ENCODE data around the gene SHC1.

SHC1 gene, protein sequence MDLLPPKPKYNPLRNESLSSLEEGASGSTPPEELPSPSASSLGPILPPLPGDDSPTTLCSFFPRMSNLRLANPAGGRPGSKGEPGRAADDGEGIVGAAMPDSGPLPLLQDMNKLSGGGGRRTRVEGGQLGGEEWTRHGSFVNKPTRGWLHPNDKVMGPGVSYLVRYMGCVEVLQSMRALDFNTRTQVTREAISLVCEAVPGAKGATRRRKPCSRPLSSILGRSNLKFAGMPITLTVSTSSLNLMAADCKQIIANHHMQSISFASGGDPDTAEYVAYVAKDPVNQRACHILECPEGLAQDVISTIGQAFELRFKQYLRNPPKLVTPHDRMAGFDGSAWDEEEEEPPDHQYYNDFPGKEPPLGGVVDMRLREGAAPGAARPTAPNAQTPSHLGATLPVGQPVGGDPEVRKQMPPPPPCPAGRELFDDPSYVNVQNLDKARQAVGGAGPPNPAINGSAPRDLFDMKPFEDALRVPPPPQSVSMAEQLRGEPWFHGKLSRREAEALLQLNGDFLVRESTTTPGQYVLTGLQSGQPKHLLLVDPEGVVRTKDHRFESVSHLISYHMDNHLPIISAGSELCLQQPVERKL

DNA sequence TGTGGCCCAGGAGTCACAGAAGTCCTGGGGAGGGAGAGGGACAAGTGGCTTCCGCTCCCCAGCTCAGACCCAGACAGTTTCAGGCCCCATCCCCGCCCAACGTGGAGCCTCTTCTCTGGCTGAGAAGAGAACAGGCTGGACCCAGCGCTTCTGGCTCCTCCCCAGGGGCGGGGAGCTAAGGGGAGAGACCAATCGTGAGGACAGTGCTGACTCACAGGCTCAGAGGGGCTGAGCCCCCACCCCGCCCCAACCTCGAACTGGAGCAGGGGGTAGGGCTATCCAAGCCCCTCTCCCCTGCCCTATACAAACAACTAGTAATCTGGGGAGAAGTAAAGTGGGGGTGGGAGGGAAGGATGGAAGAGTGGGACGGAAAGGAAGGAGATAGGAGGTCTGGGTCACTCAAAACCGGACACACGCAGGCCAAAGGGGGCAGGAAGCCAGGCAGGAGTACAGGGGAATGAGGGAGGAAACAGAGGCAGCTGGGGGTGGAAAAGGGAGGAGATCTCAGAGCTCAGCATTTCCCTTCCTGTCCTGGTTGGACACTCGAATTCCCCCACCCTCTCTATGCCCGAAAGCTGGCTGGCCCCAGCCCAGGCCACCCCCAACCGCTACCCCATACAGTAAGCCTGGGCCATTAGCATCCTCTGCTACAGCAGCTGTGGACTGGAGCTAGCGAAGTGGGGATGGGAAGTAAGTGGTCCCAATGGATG, at the start of gene SHC1:
Gene SHC1, minus strand, starts transcription at position 117 of the 710 bp plus-strand sequence. CDS start 221 bp downstream, outside the sequence.
- DNase-seq (ENCODE audit: low read depth): no peak

DNA sequence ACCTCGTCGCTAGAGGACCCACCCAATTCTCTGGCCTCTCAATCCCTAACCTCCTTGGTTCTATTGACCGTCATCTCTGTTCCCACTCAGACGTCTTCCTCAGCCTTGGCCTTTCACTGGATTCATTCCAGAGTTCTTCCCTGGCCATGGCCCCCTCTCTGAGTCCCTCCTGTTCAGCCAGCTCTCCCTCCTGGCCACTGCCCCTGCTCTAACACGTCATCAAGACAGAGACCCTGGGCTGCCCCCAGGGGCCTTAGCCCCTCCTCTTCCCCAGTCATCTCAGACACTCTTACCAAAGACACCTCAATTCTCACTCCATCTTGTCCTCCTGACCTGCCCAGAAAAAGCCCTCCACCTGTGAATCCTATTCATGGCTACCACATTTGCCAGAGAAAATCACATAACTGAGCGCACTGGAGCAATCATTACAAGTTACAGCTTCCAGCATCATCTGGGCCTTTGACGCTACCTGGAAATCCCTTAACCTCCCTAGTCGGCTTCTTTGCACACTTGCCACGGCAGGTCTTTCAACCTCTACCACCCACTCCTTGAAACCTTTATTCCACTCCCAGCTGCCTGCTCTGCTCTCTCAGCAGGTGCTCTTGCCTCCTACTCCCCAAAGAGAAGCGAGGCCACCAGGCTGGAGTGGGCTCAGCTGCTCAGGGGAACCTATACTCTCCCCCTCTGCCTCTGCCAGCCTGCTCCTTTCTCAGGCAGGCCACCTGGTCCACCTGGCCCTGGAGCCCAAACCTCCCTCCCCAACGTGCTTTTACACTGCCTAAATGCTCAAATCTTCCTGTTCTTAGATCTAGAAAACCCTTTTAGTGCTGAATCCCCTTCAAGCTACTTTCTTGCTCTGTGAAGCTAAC, 49.1 kb upstream of the SHC1 start:
- DNase-seq (ENCODE audit: low read depth): no peak

DNA sequence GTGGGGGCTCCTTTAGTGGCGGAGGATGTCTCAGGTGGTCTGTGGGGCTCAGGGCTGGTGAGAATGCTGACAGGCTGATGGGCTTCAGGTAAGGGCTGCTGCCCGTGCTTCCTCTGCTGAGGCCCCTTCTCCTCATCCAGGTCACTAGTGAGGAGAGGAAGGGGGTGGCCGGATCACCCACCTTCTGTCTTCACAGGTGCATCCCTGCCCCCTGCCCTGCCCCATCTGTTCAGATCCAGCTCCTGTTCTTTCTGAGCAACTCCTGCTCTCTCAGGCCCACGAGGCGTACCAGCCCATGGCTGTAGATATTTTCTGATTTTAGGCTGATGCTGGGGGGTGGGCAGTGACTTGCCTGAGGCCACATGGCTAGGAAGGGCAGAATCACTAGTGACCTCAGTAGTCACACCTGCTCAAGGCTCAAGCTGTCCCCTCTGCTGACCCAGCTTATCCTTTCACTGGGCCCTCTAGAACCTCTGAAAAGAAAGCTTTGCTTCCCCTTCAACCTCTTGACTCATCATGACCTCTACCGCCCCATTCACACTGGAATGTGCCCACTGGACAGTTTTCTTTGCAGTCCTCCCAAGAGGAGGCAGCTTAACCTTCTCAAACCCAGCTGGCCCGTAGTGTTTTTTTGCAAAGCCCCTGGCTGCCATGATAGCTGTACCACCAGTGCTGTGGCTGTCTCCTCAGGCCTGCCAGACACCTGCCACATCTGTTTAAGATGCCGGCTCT, 48.2 kb upstream of the SHC1 start:
- no peak for DNase-seq (ENCODE audit: low read depth)

DNA sequence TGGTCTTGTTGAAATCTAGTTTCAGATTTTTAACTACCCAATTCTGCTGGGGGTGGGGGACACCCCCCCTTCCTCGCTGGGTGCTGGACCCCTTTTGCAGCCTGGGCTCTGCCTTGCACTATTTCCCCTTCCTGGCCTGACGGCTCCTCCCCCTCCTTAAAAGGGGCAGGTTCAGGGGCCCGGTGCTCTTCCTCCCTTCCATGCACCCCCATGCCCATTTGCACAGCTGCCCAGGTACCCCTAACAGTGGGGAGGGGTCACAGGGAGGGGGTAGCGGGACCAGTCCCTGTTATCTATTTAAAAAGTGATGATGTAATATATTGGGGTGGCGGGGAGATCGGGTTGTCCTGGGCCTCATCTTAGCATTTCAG, 47.4 kb upstream of the SHC1 start:
- no peak for DNase-seq (ENCODE audit: low read depth)

DNA sequence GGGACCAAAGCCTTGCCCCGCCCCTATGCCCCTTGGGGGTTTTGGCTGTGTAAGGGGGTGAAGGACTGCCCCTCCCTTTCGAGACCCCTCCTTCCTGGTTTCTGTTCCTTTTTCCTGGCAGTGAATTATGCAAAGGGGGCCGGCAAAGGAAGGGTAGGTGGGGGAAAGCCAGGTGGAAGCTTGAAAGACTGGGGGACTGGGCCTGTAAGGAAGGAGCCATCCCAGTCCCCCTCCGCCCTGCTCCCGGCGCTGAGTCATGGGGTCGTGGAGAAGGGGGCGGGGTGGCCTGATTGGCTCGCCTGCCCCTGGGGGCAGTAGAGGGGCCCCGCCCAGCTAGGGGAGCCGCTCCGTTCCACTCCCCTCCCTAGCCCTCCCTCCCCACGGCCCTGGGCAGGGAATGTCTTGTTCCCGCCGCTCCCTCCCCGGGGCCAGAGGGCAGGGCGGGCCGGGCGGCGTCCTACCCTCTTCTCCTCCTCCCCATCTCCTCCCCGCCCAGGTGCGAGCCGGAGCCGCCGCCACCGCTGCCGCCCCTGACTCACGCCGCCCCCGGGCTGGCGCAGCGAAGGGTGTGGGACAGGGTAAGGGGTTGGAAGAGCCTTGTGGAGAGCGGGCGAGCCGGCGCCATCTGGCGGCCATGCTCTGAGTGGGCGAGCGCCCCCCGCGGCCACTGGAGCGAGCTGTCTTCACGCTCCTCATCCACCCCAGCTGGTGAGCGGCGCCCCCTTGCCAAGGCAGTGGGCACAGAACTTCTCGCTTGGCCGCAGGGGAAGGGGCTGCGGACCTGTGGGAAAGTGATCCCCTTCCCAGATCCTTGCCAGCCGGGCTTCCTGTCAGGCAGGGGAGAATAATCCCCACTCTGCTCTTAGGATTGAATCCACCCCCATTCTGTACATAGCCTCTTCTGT, 46.7 kb upstream of the SHC1 start:
- peak; percentile 95 for DNase-seq (ENCODE audit: low read depth)

DNA sequence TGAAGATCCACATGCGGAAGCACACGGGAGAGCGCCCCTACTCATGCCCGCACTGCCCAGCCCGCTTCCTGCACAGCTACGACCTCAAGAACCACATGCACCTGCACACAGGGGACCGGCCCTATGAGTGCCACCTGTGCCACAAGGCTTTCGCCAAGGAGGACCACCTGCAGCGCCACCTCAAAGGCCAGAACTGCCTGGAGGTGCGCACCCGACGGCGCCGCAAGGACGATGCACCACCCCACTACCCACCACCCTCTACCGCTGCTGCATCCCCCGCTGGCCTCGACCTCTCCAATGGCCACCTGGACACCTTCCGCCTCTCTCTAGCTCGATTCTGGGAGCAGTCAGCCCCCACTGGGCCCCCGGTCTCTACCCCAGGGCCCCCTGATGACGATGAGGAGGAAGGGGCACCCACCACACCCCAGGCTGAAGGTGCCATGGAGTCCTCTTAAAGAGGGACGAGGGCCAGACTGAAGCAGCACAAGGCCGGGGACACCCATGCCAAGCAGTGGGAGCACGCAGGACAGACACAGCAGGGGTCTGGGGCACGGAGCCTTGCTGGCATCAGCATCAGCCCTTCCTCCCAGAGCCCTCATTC, 45.8 kb upstream of the SHC1 start:
- DNase-seq (ENCODE audit: low read depth): no peak

DNA sequence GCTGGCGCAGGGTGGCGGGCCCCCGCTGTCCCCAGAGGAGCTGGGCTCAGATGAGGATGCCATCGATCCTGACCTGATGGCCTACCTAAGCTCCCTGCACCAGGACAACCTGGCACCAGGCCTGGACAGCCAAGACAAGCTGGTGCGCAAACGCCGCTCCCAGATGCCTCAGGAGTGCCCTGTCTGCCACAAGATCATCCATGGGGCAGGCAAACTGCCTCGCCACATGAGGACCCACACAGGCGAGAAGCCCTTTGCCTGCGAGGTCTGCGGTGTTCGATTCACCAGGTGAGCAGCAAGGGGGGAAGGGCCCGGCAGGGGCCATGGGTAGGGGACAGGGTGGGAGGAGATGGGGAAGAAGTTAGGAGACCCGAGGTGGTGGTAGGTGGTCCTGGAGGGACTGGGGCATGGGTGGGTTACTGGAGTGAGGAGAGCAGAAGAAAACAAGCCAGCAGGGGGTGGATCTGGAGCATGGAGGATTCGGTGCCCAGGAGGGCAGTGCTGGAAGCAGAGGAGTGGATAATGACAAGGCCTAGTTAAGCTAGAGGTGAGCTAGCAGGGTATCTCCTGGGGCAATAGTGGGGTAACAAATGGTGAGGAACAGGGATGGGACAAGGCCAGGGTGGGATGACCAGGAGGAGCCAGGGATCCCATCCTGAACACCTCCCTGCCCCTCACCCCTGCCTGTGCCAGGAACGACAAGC, 45.1 kb upstream of the SHC1 start:
- no peak for DNase-seq (ENCODE audit: low read depth)

DNA sequence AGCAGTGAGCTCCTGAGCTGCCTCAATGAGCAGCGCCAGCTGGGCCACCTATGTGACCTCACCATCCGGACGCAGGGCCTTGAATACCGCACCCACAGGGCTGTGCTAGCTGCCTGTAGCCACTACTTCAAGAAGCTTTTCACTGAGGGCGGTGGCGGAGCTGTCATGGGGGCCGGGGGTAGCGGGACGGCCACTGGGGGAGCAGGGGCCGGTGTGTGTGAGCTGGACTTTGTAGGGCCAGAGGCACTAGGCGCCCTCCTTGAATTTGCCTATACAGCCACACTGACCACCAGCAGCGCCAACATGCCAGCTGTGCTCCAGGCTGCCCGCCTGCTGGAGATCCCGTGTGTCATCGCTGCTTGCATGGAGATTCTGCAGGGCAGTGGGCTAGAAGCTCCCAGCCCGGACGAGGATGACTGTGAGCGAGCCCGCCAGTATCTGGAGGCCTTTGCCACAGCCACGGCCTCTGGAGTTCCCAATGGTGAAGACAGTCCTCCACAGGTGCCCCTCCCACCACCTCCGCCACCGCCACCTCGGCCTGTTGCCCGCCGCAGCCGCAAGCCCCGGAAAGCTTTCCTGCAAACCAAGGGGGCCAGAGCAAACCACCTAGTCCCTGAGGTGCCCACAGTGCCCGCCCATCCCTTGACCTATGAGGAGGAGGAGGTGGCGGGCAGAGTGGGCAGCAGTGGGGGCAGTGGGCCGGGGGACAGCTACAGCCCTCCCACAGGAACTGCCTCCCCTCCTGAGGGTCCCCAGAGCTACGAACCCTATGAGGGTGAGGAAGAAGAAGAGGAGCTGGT, 44.4 kb upstream of the SHC1 start:
- no peak for DNase-seq (ENCODE audit: low read depth)

DNA sequence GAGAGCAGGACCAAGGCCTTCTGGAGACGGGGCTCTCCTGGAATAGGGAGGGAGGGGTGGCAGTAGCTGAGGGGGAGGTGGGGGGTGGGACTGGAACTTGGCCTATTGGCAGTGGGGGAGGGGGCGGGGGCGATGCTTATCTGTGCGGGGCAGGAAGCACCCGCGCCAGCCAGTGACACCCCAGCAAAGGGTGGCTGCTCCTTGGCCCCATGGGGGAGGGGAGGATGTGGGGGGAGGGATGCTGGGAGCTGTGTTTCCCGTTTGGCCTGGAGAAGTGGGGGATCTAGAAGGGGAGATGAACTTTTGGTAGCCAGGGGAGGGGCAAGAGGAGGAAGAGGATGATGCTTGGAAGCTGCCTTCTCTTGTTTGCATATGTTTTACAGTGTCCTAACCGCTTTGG, 43.1 kb upstream of the SHC1 start:
- no peak for DNase-seq (ENCODE audit: low read depth)

DNA sequence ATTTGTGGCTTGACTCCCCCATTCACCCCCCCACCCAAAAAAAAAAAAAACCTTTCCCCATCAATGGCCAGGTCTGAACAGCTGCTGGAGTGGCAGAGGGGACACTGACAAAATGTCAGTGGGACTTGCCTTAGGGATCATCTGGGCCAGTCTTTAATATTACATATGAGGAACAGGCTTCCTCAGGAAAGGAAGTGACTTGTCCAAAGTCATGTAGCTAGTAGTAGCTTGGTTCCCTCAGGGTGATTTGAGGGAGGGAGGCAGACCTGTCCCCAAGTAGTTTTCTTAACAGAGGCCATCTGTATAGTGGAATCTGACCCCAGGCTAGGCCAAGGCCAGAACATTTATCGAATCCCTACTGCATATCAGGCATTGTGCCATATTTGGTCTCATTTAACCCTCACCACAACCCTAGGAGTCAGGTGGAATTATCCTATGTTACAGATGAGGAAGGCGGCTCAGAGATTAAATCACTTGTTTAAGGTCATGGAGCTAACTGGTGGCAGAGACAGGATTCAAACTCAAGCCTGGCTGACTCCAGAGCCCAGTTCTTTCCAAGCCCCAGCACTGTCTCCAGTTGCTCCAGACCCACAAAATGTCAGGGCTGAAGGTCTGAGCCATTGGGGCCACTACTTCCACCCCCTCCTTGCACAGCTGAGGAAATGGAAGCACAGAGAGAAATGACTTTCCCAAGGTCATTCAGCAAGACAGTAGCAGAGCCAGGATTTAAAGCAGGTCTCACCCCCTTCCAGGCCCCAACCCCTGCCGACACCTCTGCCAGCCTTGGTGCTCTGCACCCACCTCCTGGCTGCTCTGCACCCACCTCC, 42.4 kb upstream of the SHC1 start:
- DNase-seq (ENCODE audit: low read depth): no peak

DNA sequence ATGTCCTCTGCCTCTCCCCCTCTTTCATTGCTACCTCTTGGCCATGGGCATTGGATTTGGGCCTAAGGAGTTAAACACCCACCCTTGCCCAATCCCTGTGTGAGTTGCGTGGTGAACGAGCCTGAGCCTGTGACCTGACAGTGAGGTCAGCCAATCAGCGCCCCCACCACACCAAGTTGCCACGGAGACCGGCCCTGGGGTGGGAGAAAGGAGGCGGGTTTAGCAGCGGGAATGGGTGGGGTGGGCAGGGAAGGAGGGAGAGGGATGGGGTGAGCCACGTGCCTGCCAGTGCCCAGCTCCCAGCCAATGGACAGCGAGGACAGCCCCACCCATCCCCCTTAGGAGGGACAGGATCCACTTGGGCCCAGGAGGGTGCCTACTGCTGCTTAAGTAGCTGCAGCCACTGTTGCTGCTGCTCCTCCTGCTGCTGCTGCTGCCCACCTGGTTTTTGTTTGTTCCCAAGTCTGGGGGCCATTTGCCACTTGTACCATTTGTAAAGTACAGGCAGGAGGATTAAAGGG, 41.5 kb upstream of the SHC1 start:
- no peak for DNase-seq (ENCODE audit: low read depth)

DNA sequence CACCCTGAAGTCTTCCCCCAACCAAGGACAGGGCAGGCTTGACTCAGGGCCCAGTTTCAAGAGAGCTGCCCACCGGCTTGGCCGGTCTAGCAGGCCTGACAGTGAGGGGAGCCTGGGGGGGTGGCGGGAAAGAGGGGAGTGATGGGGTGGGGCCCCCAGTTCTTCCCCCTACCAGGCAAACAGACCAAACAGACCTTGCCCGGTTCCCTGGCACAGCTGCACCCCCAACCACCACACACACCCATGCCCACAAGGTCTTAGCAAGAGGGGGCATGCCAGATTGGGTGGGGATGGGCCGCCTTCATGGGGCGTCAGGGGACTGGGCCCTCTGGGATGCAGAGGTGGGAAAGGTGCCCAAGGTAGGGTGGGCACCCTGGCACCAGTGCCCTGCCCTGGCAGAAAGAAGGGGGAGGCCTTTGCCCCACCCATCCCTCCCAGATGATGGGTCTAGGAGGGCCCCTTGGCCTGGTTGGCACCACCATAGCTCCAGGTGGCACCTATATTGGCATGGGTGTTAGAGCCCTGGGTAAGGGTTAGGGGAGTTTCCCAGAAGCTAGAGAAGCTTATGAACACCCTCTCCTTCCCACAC, 41.0 kb upstream of the SHC1 start:
- DNase-seq (ENCODE audit: low read depth): no peak

DNA sequence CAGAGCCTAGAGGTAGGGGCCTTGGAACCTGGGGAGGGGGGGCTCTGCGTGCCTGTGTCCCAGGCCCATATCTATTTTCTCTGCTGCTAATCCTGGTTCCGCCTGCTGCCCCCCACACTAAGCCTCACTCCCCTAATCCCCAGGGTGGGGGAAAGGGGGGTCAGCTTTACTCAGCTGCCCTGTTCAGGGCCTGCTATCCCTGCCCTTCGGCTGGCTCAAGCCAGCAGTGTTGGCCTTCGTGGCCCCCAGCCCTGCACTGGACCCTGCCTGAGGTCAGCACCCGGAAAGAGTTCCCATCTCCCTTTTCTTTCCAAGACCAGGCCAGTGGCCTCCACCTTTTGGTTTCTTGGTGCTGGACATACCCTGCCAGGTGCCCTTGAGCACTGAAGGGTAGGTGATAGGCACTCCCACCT, 40.5 kb upstream of the SHC1 start:
- no peak for DNase-seq (ENCODE audit: low read depth)

DNA sequence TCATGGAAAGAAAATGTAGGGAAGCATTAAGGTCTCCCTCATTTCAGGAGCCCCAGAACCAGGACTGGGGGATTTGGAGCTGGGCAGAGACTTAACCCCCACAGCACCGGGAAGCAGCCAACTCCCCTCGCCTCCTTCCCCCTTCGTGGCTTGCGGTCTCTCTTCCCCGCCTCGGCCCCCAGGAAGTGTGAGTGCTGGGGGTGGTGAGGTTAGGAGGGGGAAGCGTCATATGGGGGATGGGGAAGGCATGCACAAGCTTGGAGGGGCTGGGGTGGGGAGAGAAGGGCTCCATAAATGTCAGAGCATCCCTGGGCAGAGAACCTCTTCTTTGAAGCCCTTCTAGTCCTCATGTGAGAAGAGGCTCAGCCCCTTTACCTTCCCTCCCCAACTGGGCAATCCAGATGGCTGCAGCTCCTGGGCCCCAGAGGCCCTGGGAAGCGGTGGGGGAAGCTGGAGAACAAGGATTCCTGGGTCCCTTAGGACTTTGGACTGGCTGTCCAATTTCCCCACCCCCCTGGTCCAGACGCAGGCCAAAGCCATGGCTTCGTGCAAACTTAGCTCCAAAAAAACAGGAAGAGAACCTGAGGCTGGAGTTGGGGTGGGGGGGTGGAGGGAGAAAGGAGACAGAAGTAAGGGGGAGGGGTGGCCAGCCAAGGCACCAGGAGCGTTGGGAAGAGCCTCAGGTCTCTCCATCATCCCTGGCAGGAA, 39.8 kb upstream of the SHC1 start:
- DNase-seq (ENCODE audit: low read depth): no peak

DNA sequence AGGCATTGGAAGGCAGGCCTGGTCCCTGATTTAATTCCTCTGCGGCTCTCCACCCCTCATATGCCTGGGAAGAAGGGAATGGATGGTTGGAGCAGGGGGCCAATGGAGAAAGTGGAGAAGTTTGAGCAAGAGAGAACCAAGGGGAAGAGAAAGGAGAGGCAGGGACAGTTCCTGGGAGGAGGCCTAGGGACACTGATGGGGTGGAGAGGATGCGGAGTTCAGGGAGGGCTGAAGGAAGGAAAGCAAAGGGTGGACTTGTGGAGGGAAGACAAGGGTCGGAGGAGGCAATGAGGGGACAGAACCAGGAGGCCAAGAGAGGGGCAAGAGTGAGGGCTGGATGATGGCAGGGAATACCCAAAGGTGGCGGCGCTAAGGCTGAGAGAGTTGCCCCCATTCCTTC, 39.2 kb upstream of the SHC1 start:
- DNase-seq (ENCODE audit: low read depth): no peak

DNA sequence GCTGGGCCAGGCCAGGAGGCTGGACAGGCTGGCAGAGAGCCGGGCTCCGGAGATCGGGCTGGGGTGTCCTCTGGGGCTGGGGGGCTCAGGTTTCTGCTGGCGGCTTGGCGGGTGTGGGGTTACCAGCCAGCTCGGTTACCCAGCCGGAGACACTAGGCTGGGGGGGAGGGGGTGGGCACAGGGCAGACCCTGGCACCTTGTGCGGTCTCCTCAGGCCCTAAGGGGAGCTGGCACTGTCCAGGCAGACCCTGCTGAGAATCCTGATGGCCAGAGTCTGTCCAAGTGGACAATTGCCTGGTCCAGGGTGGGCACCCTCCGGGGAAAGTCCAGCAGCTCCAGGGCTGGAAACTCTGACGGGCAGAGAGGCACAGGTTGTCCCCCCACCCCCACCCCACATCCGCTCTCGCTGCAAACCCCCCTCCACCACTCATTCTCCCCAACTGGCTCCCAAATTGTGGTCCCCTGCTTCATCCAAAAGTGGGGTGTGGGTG, 38.7 kb upstream of the SHC1 start:
- DNase-seq (ENCODE audit: low read depth): no peak
